ENCODE data around the gene ZNF525.
"Not testable (repeated sequence)": the region's sequence is repeated elsewhere in the genome, so short reads cannot be mapped to it uniquely, and the experiment has no call there.

The ZNF525 gene

GRCh38 chr19:53394974-53395839 is 29.7 kb downstream of the ZNF525 start, which contains the start of gene ZNF765:
Gene ZNF765 (plus strand): TSS chr19:53395149. CDS start chr19:53398016, 2,867 bp downstream.
- in situ Hi-C loops (cut with MboI; ENCODE audit: low sequenced_read_pairs) = no loop called here

GRCh38 chr19:53395840-53396524 is 30.5 kb downstream of the ZNF525 start:
- in situ Hi-C loops (cut with MboI; ENCODE audit: low sequenced_read_pairs) = not testable (repeated sequence)

- in situ Hi-C loops (cut with MboI; ENCODE audit: low sequenced_read_pairs) = no loop called here
These were observed 31.0 kb downstream of the ZNF525 start for GRCh38 chr19:53396525-53396868.

DNA sequence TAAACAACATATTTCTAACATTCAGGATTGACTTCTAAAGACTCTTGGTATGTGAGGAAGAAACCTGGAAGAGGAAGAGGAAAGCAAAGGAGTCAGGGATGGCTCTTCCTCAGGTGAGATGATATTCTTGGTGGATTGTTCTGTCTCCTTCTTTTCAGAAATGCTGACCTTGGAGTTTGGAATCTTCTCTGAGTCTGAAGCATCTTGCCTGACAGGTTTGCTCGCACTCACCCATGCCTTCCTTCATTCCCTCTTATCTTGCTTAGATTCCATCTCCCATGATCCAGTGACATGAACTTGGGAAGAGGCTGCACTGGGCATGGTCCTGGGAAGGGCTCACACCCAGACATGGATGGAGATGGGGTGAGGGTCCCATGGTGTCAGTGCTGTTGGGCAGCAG is 32.4 kb downstream of the ZNF525 start:
- in situ Hi-C loops (cut with MboI; ENCODE audit: low sequenced_read_pairs) = not testable (repeated sequence)

DNA sequence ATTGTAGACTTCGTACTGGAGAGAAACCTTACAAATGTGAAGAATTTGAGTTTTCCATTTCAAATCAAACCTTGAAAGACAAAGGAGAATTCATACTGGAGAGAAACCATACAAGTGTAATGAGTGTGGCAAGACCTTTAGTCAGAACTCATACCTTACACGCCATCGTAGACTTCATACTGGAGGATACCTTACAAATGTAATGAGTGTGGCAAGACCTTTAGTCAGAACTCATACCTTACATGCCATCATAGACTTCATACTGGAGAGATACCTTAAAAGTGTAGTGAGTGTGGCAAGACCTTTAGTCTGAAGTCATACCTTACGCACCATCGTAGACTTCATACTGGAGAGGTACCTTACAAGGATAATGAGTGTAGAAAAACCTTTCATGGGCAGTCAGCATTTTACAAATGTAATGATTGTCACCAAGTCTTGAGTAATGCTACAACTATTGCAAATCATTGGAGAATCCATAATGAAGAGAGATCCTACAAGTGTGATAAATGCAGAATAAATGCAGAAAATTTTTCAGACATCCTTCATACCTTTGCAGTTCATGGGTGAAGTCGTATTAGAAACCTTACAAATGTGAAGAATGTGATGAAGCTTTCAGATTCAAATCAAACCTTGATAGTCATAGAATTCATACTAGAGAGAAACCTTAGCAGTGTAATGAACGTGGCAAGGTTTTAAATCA is 44.1 kb downstream of the ZNF525 start:
- in situ Hi-C loops (cut with MboI; ENCODE audit: low sequenced_read_pairs) = no loop called here

GRCh38 chr19:53420520-53421315 is 55.2 kb downstream of the ZNF525 start:
- in situ Hi-C loops (cut with MboI; ENCODE audit: low sequenced_read_pairs) = not testable (repeated sequence)

DNA sequence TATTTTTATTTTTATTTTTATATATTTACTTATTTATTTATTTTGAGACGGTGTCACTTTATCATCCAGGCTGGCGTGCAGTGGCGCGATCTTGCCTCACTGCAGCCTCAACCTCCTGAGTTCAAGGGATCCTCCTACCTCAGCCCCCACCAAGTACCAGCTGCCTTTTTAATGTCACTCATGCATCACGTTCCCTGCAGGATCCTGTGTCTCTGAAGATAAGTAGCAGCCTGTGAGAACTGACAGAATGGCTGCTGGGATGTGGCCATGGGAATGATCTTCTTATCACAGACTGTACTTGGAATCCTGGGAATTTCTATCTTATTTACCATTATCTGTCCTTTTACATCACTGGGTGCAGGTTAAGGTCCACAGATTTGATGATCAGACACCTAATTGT is 57.0 kb downstream of the ZNF525 start:
- in situ Hi-C loops (cut with MboI; ENCODE audit: low sequenced_read_pairs) = no loop called here

DNA sequence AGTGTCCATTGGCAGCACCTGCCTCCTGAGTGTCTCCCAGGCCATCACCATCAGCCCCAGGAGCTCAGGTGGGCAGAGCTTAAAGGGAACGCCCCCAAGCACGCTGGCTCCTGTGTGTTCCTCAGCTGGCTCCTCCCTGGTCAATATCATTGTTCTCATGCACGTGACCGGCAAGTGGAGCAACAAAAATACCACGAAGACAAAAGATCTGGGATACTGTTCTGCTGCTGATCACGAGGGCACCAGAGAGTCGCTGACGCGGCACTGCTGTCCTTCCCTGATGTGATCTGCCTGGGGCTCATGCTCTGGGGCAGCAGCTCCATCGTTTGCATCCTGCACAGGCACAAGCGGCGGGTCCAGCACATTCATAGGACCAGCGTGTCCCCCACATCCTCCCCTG is 57.6 kb downstream of the ZNF525 start:
- in situ Hi-C loops (cut with MboI; ENCODE audit: low sequenced_read_pairs) = not testable (repeated sequence)

DNA sequence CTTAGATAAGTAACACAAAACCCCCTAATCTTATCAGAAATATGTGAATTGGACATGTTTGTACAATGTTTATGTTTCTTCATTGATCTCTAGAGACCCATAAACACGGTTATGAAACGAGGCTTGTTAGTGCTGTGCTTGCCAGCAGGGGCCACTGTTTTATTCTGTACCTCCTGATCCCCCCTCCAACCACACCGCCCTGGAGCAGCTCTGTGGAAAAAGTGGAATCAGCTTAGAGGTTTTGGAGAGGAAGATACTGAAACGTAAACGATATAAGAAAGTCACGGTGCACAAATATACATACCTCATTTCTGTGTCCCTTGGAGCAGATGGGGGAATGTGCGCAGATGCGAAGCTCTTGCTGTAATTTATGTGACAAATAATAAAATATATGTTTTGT is 58.2 kb downstream of the ZNF525 start:
- in situ Hi-C loops (cut with MboI; ENCODE audit: low sequenced_read_pairs) = not testable (repeated sequence)

GRCh38 chr19:53424968-53425597 is 59.6 kb downstream of the ZNF525 start:
- in situ Hi-C loops (cut with MboI; ENCODE audit: low sequenced_read_pairs) = no loop called here

GRCh38 chr19:53431399-53432087 is 66.0 kb downstream of the ZNF525 start, which contains the start of gene ZNF761:
Gene ZNF761 (plus strand): TSS chr19:53431984. CDS start chr19:53447269, 15,285 bp downstream.
- in situ Hi-C loops (cut with MboI; ENCODE audit: low sequenced_read_pairs) = no loop called here

- in situ Hi-C loops (cut with MboI; ENCODE audit: low sequenced_read_pairs) = no loop called here
These were observed 66.7 kb downstream of the ZNF525 start for GRCh38 chr19:53432088-53432661.
